Endothelial cell of umbilical vein (primary cell): Measurements from ENCODE around the gene TNS2. TPM values are rescaled to one million over a fixed set of nuclear protein-coding genes. Genes with fewer than 3 reads are reported as not detected.

ENCODE experiments used
- BruUV-seq: library from RNA; stranded (reverse); fragments of 400-500 nt; replicated peaks from 2 replicates; lab custom pipeline; 2021; lab: Mats Ljungman, UMichigan
- CTCF ChIA-PET: fragments of 300-600, 350-600 bp; sonication (Branson Sonifier 250); formaldehyde crosslinking; loops from one replicate; lab custom pipeline; 2021; ENCODE audit warnings: antibody characterized with exemption, inconsistent platforms; lab: Charles Lee
- POLR2A ChIA-PET: fragments of 300-600, 350-600 bp; sonication (Branson Sonifier 250); formaldehyde crosslinking; loops from one replicate; lab custom pipeline; 2021; ENCODE audit warnings: antibody characterized with exemption, inconsistent platforms; lab: Charles Lee
- DNase-seq: peaks from one replicate; pipeline ENCODE4 v3.0.0-alpha.2; 2011; ENCODE audit warnings: low read depth, low spot score
- FAIRE-seq: peaks from 2 replicates; lab custom pipeline; 2011; peaks lifted over from hg19 to GRCh38; lab: Jason Lieb, UNC
- H2AFZ ChIP-seq: 2 replicates; pipeline ENCODE4 v1.6.0; 2012; ENCODE audit warnings: low read depth, low read length, control low read depth, inconsistent platforms
- H3K27ac ChIP-seq: 2 replicates; pipeline ENCODE4 v1.5.1; 2011; ENCODE audit warnings: low read depth, mild to moderate bottlenecking, control low read depth, low read length, moderate library complexity; ENCODE audit not compliant: insufficient read depth
- H3K27me3 ChIP-seq, 2 experiments: 2 replicates each; pipeline versions ENCODE4 v1.6.0 to v1.6.1; 2011; ENCODE audit warnings: low read length in 2 of 2, mixed read lengths in 1 of 2; ENCODE audit not compliant: control insufficient read depth in 2 of 2, insufficient read depth in 2 of 2
- H3K36me3 ChIP-seq, 2 experiments: 2 replicates in 1 of 2; 3 replicates in 1 of 2; pipeline ENCODE4 v1.5.1; 2011; ENCODE audit warnings: low read length in 2 of 2, mild to moderate bottlenecking in 1 of 2, moderate library complexity in 1 of 2; ENCODE audit not compliant: control insufficient read depth in 2 of 2, insufficient read depth in 2 of 2; ENCODE audit errors: extremely low read depth in 1 of 2
- H3K4me1 ChIP-seq: 3 replicates; pipeline ENCODE4 v1.5.1; 2011; ENCODE audit warnings: mild to moderate bottlenecking, low read length; ENCODE audit not compliant: control insufficient read depth, insufficient read depth; ENCODE audit errors: extremely low read depth
- H3K4me2 ChIP-seq: 2 replicates; pipeline ENCODE4 v1.6.1; 2011; ENCODE audit warnings: low read length, control low read depth, mixed read lengths; ENCODE audit not compliant: insufficient read depth
- H3K4me3 ChIP-seq, 3 experiments: fragments of 200-600 bp in 1 of 3; sonication (generic), shearing (Covaris generic) in 1 of 3; replicated peaks in 1 of 3; 2 replicates each; pipeline ENCODE4 v1.5.1; 2011 to 2016; ENCODE audit warnings: control low read depth in 3 of 3, low read length in 3 of 3, mild to moderate bottlenecking in 2 of 3, inconsistent platforms in 1 of 3, low read depth in 1 of 3, moderate library complexity in 1 of 3; ENCODE audit not compliant: insufficient read depth in 1 of 3
- H3K79me2 ChIP-seq: 2 replicates; pipeline ENCODE4 v1.6.0; 2012; ENCODE audit warnings: low read length, inconsistent platforms; ENCODE audit not compliant: control insufficient read depth, insufficient read depth
- H3K9ac ChIP-seq: replicated peaks from 2 replicates; pipeline ENCODE3; 2011; ENCODE audit warnings: low read length, control low read depth; ENCODE audit not compliant: insufficient read depth; ENCODE audit errors: extremely low read depth
- H3K9me1 ChIP-seq: replicated peaks from 3 replicates; pipeline ENCODE4 v1.6.0; 2011; ENCODE audit warnings: mild to moderate bottlenecking, low read length; ENCODE audit not compliant: control insufficient read depth, insufficient read depth; ENCODE audit errors: extremely low read depth
- H3K9me3 ChIP-seq: replicated peaks from 2 replicates; pipeline ENCODE4 v1.5.1; 2012; ENCODE audit warnings: low read length, inconsistent platforms; ENCODE audit not compliant: control insufficient read depth, insufficient read depth
- H4K20me1 ChIP-seq: replicated peaks from 2 replicates; pipeline ENCODE3; 2011; ENCODE audit warnings: mild to moderate bottlenecking, low read length; ENCODE audit not compliant: control insufficient read depth, insufficient read depth; ENCODE audit errors: extremely low read depth
- CTCF ChIP-seq, 2 donors: IDR thresholded peaks; 1 replicate in 1 of 2; 2 replicates in 1 of 2; pipeline ENCODE4 v1.5.1; 2011; ENCODE audit warnings: low read length in 2 of 2, mild to moderate bottlenecking in 2 of 2, moderate library complexity in 2 of 2, control low read depth in 1 of 2, inconsistent platforms in 1 of 2, low read depth in 1 of 2; ENCODE audit not compliant: insufficient read depth in 1 of 2; ENCODE audit errors: extremely low read depth in 1 of 2
- EZH2 ChIP-seq: IDR thresholded peaks from 2 replicates; pipeline ENCODE4 v1.6.1; 2012; ENCODE audit warnings: borderline replicate concordance, low read depth, mild to moderate bottlenecking, moderate library complexity, low read length, inconsistent platforms; ENCODE audit not compliant: severe bottlenecking
- FOS ChIP-seq: IDR thresholded peaks from 2 replicates; pipeline ENCODE4 v1.6.1; 2011; ENCODE audit warnings: mild to moderate bottlenecking, low read length, moderate library complexity, borderline replicate concordance; ENCODE audit not compliant: insufficient read depth
- GATA2 ChIP-seq: IDR thresholded peaks from 2 replicates; pipeline ENCODE4 v1.7.0; 2011; ENCODE audit warnings: low read depth, mild to moderate bottlenecking, moderate library complexity, mixed read lengths, low read length; ENCODE audit not compliant: insufficient read length, insufficient read depth
- JUN ChIP-seq: IDR thresholded peaks from 2 replicates; pipeline ENCODE4 v1.6.1; 2011; ENCODE audit warnings: borderline replicate concordance, low read depth; ENCODE audit not compliant: insufficient read length, insufficient read depth
- MAX ChIP-seq: IDR thresholded peaks from 2 replicates; pipeline ENCODE4 v1.6.1; 2011; ENCODE audit not compliant: insufficient read depth, insufficient read length
- MYC ChIP-seq: IDR thresholded peaks from one replicate; pipeline ENCODE4 v1.6.1; 2011; ENCODE audit warnings: mild to moderate bottlenecking, low read depth, low read length
- POLR2A ChIP-seq: IDR thresholded peaks from 2 replicates; pipeline ENCODE4 v1.6.1; 2012; ENCODE audit warnings: low read depth, mild to moderate bottlenecking, control low read depth, low read length
- POLR2AphosphoS5 ChIP-seq: IDR thresholded peaks from 2 replicates; pipeline ENCODE4 v1.6.1; 2012; ENCODE audit warnings: low read depth, mild to moderate bottlenecking, control low read depth, low read length, moderate library complexity; ENCODE audit not compliant: insufficient read depth
- dilution Hi-C: fragments of 300-500 bp; cut with MboI; formaldehyde crosslinking; loops from one replicate; pipeline ENCODE4 v1.15.0; 2019; ENCODE audit warnings: low sequenced_read_pairs; ENCODE audit not compliant: extremely low pct_ligation_motif_present
- intact Hi-C: fragments of 100-400 bp; cut with micrococcal nuclease; formaldehyde crosslinking; loops from one replicate; pipeline ENCODE4 v1.10.0; 2022
- polyA plus RNA-seq, 4 experiments: library from polyadenylated mRNA; depleted of rRNA in 3 of 4; stranded (reverse) in 3 of 4; unstranded in 1 of 4; fragments of >200 nt; gene quantifications; 2 replicates each; pipeline versions ENCODE4 v1.2.1 to v1.2.3, GENCODE V29; 2011 to 2012; ENCODE audit warnings: missing spikeins in 1 of 4
- total RNA-seq: library from RNA; stranded (reverse); gene quantifications from 2 replicates; pipeline ENCODE4 v1.2.3, GENCODE V29; 2021

Gene TNS2
- total and polyA plus RNA-seq, 2 donors (not counting 3 experiments of a cell fraction or from before 2014, with no cell fraction given): 84.5 to 106 TPM

- H3K9ac ChIP-seq: no peak overlapping the region
- no peak overlapping the region for H3K4me2 ChIP-seq
- ChIA-PET CTCF (interaction anchor here (1.5 to 10.8 kb wide), 2 partner anchors 27 to 39 kb away, joined by 4 to 463 read pairs; partner anchors contain the start of gene SPRYD3), POLR2A (no interaction called here)
- FAIRE-seq (no peak), DNase-seq (no peak)
- no peaks in the 10 kb centered on the region for H3K9me1 ChIP-seq
- H3K36me3 ChIP-seq: no peaks in the 10 kb centered on the region
- dilution Hi-C loops (no loop called here), intact Hi-C loops (no loop called here)
- H4K20me1 ChIP-seq: no peaks in the 10 kb centered on the region
- H3K4me3 ChIP-seq: no peak overlapping the region
- no peak overlapping the region for H3K27ac ChIP-seq
- no peak for TF ChIP-seq FOS
- TF ChIP-seq GATA2: no peak
- TF ChIP-seq POLR2AphosphoS5: no peak
- no peak for TF ChIP-seq JUN
- TF ChIP-seq MYC: no peak
- no peak for TF ChIP-seq CTCF (IDR thresholded peaks at IDR 0.05; ENCODE audit: extremely low read depth in 1 of 2, insufficient read depth in 1 of 2, low read depth in 1 of 2, low read length in 2 of 2)
- no peak for TF ChIP-seq MAX
- TF ChIP-seq EZH2: no peak
- TF ChIP-seq POLR2A: no peak
- no TSS peak for BruUV-seq
- no peaks in the 10 kb centered on the region for H3K4me1 ChIP-seq
- H3K9me3 ChIP-seq: no peaks in the 10 kb centered on the region
- H3K27me3 ChIP-seq: no peaks in the 10 kb centered on the region
- H2AFZ ChIP-seq: no peak overlapping the region
- no peaks in the 10 kb centered on the region for H3K79me2 ChIP-seq
These were observed 56.0 kb downstream of the TNS2 start for GRCh38 chr12:53105712-53106439.
